NCI-H774 (cell line): ENCODE measurements around the gene EFNA5.
A peak's percentile ranks its signal among the peaks of the same experiment; 100 is the strongest.

Experiments used
- DNase-seq: peaks from one replicate; lab custom pipeline; 2025; lab: John Stamatoyannopoulos, UW

The EFNA5 gene

GRCh38 chr5:107425541-107426031, 245.2 kb downstream of the EFNA5 start:
- no peak for DNase-seq

GRCh38 chr5:107424491-107424890, 246.2 kb downstream of the EFNA5 start:
- no peak for DNase-seq

GRCh38 chr5:107422494-107422893, 248.2 kb downstream of the EFNA5 start:
- DNase-seq = no peak

GRCh38 chr5:107419498-107419897, 251.2 kb downstream of the EFNA5 start:
- no peak for DNase-seq

GRCh38 chr5:107418902-107419301, 251.8 kb downstream of the EFNA5 start:
- DNase-seq = peak; percentile 39

GRCh38 chr5:107418071-107418470, 252.7 kb downstream of the EFNA5 start:
- DNase-seq = no peak

- DNase-seq = no peak
Measured at GRCh38 chr5:107415762-107416161, 255.0 kb downstream of the EFNA5 start.

GRCh38 chr5:107414802-107415201, 255.9 kb downstream of the EFNA5 start:
- no peak for DNase-seq

GRCh38 chr5:107413754-107414153, 257.0 kb downstream of the EFNA5 start:
- DNase-seq = no peak

- no peak for DNase-seq
Measured at GRCh38 chr5:107408564-107408963, 262.2 kb downstream of the EFNA5 start.

- DNase-seq = no peak
Measured at GRCh38 chr5:107407713-107408298, 262.9 kb downstream of the EFNA5 start.

- no peak for DNase-seq
Measured at GRCh38 chr5:107404595-107405374, 266.0 kb downstream of the EFNA5 start.

GRCh38 chr5:107403228-107403953, 267.3 kb downstream of the EFNA5 start:
- no peak for DNase-seq

- DNase-seq = no peak
Measured at GRCh38 chr5:107402434-107403227, 268.1 kb downstream of the EFNA5 start.

- no peak for DNase-seq
Measured at GRCh38 chr5:107401470-107402122, 269.1 kb downstream of the EFNA5 start.

GRCh38 chr5:107400328-107400727, 270.4 kb downstream of the EFNA5 start:
- no peak for DNase-seq

- no peak for DNase-seq
Measured at GRCh38 chr5:107398703-107399102, 272.0 kb downstream of the EFNA5 start.

GRCh38 chr5:107396351-107396690, 274.4 kb downstream of the EFNA5 start:
- no peak for DNase-seq

- no peak for DNase-seq
Measured at GRCh38 chr5:107395632-107396350, 274.9 kb downstream of the EFNA5 start.

- no peak for DNase-seq
Measured at GRCh38 chr5:107393851-107394250, 276.9 kb downstream of the EFNA5 start.

- no peak for DNase-seq
Measured at GRCh38 chr5:107391787-107392186, 278.9 kb downstream of the EFNA5 start.
